GM21526 (cell line): ENCODE data around the gene TMEM236.

Experiments used
- ATAC-seq: cut with Tn5 transposase; IDR thresholded peaks from one replicate; pipeline ENCODE4 v1.9.1; 2021; ENCODE audit warnings: moderate library complexity; ENCODE audit not compliant: unreplicated experiment, low FRiP score

Gene TMEM236

DNA sequence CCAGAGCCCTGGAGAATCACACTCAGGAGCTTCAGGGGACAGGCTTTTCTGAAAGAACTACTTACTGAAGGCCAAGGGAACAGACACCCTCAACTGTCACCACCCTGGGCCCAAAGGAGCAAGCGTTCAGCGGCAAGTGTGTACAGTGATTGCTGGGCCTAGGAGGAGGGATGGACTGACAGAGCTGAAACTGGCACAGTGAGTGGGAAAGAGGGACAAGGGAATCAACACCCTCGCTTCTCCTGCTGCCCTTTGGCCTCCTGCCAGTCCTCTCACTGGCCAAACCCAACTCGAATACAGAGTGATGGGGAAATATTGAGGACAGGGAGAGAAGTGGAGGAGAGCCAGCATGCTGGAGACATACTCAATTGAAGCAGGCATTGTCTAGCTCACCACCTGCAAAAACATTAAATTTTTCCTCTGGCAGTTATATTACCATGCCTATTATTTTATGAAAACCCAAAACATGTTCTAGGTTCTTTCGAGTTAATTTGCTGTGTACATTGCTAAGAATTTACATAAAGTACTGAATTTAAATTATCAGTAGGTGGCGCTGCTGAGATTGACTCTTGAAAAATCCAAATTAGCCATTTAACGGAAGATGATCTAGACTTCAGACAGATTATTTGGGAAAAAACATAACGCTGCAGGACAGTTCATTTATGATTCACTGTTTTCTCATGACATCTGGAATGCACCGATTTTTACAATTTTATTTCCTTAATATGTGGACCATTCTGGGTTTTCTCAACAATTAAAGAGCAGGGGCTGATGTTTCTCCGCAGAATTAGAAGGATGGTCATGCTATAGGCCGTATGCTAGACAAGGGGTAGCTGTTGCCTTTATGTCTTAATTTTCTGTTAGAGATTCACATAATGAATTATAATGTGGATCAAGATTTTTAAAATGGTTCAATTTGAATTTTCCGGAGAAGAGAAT, 14.7 kb upstream of the TMEM236 start:
- ATAC-seq = no peak

GRCh38 chr10:17740668-17741067, 11.3 kb upstream of the TMEM236 start:
- no peak for ATAC-seq

DNA sequence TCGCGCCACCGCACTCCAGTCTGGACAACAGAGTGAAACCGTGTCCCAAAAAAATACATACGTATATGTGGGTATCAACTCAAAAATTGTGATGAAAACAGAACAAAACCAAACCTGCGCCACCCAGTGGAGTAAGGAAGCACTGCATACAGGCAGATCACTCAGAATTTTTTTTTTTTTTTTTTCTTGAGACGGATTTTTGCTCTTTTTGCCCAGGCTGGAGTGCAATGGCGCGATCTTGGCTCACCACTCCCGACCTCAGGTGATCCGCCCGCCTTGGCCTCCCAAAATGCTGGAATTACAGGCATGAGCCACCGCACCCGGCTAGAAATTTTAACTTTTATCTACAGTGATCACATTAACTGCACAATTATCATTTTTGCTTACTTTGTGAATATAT, 9.1 kb upstream of the TMEM236 start:
- peak; percentile 50 for ATAC-seq

- no peak for ATAC-seq
These were observed 8.6 kb upstream of the TMEM236 start for GRCh38 chr10:17743437-17743836.

- ATAC-seq = no peak
These were observed 7.6 kb upstream of the TMEM236 start for GRCh38 chr10:17744341-17744861.

- no peak for ATAC-seq
These were observed 4.0 kb upstream of the TMEM236 start for GRCh38 chr10:17747883-17748550.

- ATAC-seq = no peak
These were observed 2.1 kb upstream of the TMEM236 start for GRCh38 chr10:17749890-17750289.

- peak; percentile 97 for ATAC-seq
These were observed 4.7 kb downstream of the TMEM236 start for GRCh38 chr10:17756557-17757217.

- no peak for ATAC-seq
These were observed 6.2 kb downstream of the TMEM236 start for GRCh38 chr10:17758200-17758599.

- ATAC-seq = no peak
These were observed 6.9 kb downstream of the TMEM236 start for GRCh38 chr10:17758896-17759295.

GRCh38 chr10:17764142-17764541, 12.1 kb downstream of the TMEM236 start:
- no peak for ATAC-seq

DNA sequence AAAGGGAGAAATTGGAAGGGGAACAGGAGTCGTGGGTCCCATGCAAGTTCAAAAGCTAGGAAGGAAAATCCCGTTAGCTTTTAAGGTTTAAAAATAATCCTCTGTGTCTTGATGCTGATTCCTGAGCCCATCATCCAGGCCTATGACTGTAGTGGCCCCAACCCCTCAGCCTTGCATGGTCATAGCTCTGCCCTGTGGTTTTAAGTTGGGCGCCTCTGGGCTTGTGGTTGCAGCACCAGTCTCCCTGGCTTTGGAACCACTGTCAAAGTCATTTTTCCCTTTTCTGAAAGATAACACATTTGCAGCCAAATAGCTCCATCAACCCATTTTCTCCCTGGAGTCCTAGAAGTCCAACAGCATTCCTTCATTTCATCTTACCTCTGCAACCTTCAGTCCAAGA, 13.6 kb downstream of the TMEM236 start:
- ATAC-seq = no peak

DNA sequence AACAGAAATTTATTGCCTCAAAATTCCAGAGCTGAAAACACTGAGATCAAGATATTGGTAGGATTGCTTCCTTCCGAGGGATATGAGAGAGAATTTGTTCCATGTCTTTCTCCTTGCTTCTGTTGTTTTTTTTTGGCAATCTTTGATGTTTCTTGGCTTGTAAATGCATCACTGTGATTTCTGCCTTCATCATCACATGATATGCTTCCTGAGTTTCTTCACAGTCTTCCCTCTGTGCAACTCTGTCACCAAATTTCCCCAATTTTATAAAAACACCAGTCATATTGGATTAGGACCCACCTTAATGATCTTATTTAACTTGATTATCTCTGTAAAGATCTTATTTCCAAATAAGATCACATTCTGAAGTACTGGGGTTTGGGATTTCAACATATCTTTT, 14.7 kb downstream of the TMEM236 start:
- no peak for ATAC-seq

- no peak for ATAC-seq
These were observed 16.5 kb downstream of the TMEM236 start for GRCh38 chr10:17768496-17768895.

DNA sequence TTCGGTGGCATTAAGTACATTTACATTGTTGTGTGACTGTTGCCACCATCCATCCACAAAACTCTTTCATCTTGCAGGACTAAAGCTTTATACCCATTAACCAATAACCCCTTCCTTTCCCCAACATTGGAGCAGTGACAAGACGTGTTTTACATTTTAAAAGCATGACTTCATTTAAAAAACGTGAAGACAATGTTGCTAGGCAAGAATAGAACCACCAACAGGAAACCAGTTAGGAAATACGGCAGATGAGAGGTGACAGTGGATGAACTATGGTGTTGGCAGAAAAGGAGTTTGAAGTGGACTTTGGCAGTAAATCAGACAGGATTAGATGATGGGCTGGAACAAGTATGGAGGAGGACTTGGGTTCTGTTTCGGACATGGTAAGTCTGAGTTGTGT, 17.0 kb downstream of the TMEM236 start:
- no peak for ATAC-seq

DNA sequence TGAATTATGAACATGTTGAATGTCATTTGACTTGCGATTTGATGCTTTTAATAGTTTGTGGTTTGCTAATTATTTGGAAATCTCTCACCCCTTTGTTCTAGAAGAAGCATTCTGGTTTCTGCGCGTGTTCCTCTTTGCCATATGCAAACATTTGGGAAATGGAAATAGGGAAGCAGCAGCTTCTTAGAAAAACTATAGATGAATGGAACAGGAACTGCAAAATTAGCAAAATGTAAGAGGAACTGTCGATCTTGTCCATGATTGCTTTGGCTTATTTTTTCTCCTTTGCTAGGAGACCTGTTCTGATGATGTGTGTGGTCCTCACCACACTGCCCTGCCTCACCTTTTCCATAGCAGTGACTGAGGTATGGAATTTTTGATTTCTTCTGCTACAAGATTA, 19.0 kb downstream of the TMEM236 start:
- ATAC-seq = no peak

- ATAC-seq = no peak
These were observed 27.8 kb downstream of the TMEM236 start for GRCh38 chr10:17779784-17780183.

- no peak for ATAC-seq
These were observed 28.7 kb downstream of the TMEM236 start for GRCh38 chr10:17780727-17781126.

- no peak for ATAC-seq
These were observed 29.9 kb downstream of the TMEM236 start for GRCh38 chr10:17781856-17782255.

DNA sequence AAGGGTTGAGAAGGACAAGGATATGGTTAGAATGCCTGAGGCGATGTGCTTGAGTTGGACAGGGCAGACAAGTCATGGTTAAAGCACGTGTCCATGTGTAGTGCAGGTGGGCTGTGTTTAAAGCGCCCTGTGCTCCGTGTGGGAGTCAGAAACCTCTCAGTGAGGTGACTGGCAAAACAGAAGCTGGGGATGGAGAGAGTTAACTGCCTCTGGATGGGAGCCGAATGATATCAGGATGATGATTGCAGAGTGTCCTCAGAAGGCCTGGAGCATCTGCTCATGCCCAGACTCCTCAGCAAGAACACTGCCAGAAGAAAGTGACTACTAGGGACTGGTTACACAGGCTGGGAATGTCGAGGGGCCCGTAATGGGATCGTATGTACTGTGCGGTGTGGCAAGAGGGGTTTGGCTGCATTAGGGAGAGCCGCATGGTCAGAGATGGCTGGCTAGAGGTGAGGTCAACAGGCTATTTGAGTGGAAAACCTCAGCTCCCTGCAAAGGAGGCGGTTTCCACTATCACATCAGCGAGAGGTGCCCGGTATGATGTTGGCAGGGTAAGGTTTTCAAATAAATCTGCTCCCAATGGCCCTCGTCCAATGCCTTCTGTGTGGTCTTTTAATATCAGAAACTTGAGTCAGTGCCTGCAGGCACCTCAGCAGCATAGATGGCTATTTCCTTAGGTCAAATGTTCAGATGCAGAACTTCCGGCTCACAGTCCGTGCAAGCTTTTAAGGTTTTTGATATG, 31.1 kb downstream of the TMEM236 start:
- ATAC-seq = no peak
